ENCODE data around the gene RSL24D1. TPM values are rescaled to one million over a fixed set of nuclear protein-coding genes. Genes with fewer than 3 reads are reported as not detected.
A peak's percentile ranks its signal among the peaks of the same experiment; 100 is the strongest.

Gene RSL24D1
- total RNA-seq, 4 donors from 2014 or later: 41.4 to 70.3 (median 47.5) TPM

DNA sequence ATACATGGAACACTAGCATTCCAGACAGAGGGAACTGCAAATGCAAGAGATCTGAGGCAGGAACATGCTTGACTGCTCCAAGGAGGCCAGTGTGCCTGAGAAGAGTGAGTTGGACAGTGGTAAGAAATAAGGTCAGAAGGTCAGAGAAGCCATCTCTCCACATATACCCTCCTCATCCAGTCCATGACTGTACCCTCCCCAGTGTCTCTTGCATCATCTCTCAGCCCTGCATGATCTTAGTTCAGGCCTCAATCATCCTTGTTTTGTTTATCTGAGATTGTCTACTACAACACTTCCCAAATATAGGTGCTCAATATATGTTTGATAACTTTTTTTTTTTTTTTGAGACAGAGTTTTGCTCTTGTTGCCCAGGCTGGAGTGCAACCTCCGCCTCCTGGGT lies 5.5 kb upstream of the RSL24D1 start:
- DNase-seq (ENCODE audit: low spot score in 2 of 2): no peak
- intact Hi-C loops (cut with DNase I; ENCODE audit: low total_unique reads): no loop called here
- WGBS, 2 donors: 94 to 100% methylated on average over 1 of the region's 1 CpG
- no peak for TF ChIP-seq POLR2A (IDR thresholded peaks at IDR 0.05)
- TF ChIP-seq, protein P1, sequence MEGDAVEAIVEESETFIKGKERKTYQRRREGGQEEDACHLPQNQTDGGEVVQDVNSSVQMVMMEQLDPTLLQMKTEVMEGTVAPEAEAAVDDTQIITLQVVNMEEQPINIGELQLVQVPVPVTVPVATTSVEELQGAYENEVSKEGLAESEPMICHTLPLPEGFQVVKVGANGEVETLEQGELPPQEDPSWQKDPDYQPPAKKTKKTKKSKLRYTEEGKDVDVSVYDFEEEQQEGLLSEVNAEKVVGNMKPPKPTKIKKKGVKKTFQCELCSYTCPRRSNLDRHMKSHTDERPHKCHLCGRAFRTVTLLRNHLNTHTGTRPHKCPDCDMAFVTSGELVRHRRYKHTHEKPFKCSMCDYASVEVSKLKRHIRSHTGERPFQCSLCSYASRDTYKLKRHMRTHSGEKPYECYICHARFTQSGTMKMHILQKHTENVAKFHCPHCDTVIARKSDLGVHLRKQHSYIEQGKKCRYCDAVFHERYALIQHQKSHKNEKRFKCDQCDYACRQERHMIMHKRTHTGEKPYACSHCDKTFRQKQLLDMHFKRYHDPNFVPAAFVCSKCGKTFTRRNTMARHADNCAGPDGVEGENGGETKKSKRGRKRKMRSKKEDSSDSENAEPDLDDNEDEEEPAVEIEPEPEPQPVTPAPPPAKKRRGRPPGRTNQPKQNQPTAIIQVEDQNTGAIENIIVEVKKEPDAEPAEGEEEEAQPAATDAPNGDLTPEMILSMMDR (IDR thresholded peaks at IDR 0.05): no peak
- no peak overlapping the region for H3K4me3 ChIP-seq (ENCODE audit: low read depth, poor library complexity, severe bottlenecking)

DNA sequence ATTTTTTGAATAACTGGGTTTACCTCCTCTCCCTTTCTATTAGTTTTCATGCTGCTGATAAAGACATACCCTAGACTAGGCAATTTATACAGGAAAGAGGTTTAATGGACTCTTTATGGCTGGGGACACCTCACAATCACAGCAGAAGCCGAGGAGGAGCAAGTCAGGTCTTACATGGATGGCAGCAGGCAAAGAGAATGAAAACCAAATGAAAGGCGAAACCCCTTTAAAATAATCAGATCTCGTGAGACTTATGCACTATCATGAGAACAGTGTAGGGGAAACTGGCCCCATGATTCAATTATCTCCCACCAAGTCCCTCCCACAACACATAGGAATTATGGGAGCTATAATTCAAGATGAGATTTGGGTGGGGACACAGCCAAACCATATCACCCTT lies 2.0 kb upstream of the RSL24D1 start:
- no peak overlapping the region for H3K4me3 ChIP-seq (ENCODE audit: low read depth, poor library complexity, severe bottlenecking)
- TF ChIP-seq, protein P1 (IDR thresholded peaks at IDR 0.05): no peak
- no peak for TF ChIP-seq POLR2A (IDR thresholded peaks at IDR 0.05)
- no peak for DNase-seq (ENCODE audit: low spot score in 2 of 2)
- intact Hi-C loops (cut with DNase I; ENCODE audit: low total_unique reads): no loop called here
- 80 to 96% methylated on average over 3 of the region's 3 CpGs for whole genome bisulfite sequencing, 2 donors

DNA sequence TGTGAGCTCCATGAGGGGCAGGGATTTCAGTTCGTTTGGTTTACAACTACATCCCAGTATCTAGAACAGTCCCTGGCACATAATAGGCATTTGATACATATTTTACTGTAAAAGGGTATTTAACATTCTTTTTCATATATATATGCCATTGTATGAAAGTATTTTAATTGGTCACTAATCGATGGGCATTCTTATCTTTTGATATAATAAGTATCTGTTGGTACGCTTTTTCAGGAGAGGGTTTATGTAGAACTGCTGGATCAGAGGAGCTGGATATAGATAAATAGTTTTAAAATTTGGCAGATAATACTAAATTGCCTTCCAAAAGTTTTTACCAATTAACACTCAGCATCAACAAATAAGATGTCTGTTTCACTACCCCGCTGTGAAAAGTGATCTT lies 978 bp upstream of the RSL24D1 start:
- WGBS, 2 donors: 45 to 51% methylated on average over 4 of the region's 4 CpGs
- intact Hi-C loops (cut with DNase I; ENCODE audit: low total_unique reads): no loop called here
- DNase-seq (ENCODE audit: low spot score in 2 of 2): no peak
- H3K4me3 ChIP-seq (ENCODE audit: low read depth, poor library complexity, severe bottlenecking): no peak overlapping the region
- TF ChIP-seq, protein P1 (IDR thresholded peaks at IDR 0.05): no peak
- TF ChIP-seq POLR2A (IDR thresholded peaks at IDR 0.05): no peak

DNA sequence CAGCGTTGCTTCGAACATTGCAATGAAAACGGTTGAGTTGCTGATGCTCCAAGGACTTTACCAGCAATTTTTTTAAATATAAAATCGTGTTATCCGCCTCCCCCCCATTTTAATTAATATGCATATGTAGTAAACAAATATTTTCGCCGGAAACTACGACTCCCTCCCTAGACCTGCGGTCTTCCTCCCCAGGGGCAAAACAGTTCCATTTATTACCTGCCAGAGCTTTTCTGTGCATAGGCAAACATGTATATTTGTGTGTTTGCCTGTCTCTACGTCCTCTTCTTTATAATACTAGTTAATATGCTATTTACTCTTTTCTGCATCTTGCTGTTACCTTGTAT lies 593 bp upstream of the RSL24D1 start:
- 0 to 1% methylated on average over 10 of the region's 10 CpGs for WGBS, 2 donors
- no peak for DNase-seq (ENCODE audit: low spot score in 2 of 2)
- TF ChIP-seq, protein P1 (IDR thresholded peaks at IDR 0.05): no peak
- TF ChIP-seq POLR2A (IDR thresholded peaks at IDR 0.05): no peak
- intact Hi-C loops (cut with DNase I; ENCODE audit: low total_unique reads): no loop called here
- H3K4me3 ChIP-seq (ENCODE audit: low read depth, poor library complexity, severe bottlenecking): peak overlapping the region; percentile 47

DNA sequence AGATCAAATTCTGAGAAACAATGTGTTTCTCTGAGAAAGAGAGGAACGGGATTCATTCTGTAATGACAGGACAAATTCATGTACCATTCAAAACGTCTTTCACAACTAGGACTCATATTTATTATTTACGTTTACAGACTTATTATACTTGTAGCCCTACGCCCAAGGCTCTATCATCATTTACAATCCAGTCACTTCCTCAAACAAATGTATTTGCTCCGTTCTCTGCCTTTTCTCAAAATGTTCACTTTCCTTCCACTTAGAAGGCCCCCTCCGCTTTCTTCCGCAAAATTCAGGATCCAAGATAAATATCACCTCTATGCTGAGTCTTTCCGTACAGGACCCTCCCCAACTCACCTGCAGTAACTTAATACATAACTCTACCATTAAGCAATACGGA lies 745 bp downstream of the RSL24D1 start:
- TF ChIP-seq, protein P1 (IDR thresholded peaks at IDR 0.05): no peak
- TF ChIP-seq POLR2A (IDR thresholded peaks at IDR 0.05): no peak
- DNase-seq (ENCODE audit: low spot score in 2 of 2): no peak
- intact Hi-C loops (cut with DNase I; ENCODE audit: low total_unique reads): no loop called here
- WGBS, 2 donors: 1 to 3% methylated on average over 9 of the region's 9 CpGs
- H3K4me3 ChIP-seq (ENCODE audit: low read depth, poor library complexity, severe bottlenecking): peak overlapping the region; percentile 99

DNA sequence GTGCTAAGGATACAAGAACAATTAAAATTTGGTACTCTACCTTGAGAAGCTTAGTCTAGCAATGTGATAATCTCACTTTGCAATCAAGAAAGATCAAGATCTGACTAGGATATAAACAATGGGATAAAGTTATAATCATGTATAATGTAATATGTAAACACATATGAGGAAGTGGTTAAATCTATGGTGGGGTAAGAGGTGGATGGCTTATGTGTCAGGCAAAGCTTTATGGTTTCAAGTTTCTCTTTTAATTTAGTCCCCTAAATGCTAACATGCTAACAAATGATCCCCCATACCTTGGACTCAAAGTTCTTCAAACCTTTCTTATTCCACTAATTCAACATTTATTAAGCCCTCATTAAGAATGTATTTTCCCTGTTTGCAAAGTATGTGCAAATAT lies 2.5 kb downstream of the RSL24D1 start:
- TF ChIP-seq, protein P1 (IDR thresholded peaks at IDR 0.05): no peak
- no peak for TF ChIP-seq POLR2A (IDR thresholded peaks at IDR 0.05)
- intact Hi-C loops (cut with DNase I; ENCODE audit: low total_unique reads): no loop called here

More for the DNA sequence above, 2.5 kb downstream of the RSL24D1 start:
- no peak for DNase-seq (ENCODE audit: low spot score in 2 of 2)
- no peak overlapping the region for H3K4me3 ChIP-seq (ENCODE audit: low read depth, poor library complexity, severe bottlenecking)
